LNCaP clone FGC (cell line): Measurements from ENCODE around the gene HCFC1R1.

ENCODE experiments used
- DNase-seq: peaks from one replicate; pipeline ENCODE4 v3.0.0-alpha.2; 2011; ENCODE audit warnings: low read depth
- H3K4me3 ChIP-seq: 2 replicates; pipeline ENCODE4 v1.5.1; 2011; ENCODE audit warnings: mild to moderate bottlenecking, low read depth, low read length, control low read depth
- TF ChIP-seq, protein P1 (sequence below): IDR thresholded peaks from 2 replicates; pipeline ENCODE4 v1.5.1; 2012; ENCODE audit warnings: mild to moderate bottlenecking; ENCODE audit not compliant: control insufficient read depth, insufficient read depth; ENCODE audit errors: extremely low read depth

The HCFC1R1 gene

DNA sequence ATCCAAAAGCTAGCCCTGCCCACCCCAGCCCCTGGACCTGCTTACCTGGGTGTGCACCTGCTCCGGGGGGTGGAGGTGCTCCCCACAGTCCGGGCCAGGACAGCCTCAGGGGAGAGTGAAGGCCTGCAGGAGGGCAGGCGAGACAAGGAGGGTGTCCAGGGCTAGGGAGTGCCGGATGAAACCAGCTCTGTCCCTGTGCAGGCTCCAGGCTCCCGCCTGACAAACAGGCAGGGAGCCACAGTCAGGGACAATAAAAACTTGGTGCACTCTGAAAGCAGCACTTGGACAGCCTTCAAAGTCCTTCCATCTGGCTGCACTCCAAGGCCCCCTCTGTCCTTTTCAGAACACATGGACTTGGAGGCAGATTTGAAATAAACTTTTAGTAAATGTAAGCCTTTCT is 50.6 kb downstream of the HCFC1R1 start:
- no peak for DNase-seq
- H3K4me3 ChIP-seq: no peak overlapping the region
- TF ChIP-seq, protein P1, sequence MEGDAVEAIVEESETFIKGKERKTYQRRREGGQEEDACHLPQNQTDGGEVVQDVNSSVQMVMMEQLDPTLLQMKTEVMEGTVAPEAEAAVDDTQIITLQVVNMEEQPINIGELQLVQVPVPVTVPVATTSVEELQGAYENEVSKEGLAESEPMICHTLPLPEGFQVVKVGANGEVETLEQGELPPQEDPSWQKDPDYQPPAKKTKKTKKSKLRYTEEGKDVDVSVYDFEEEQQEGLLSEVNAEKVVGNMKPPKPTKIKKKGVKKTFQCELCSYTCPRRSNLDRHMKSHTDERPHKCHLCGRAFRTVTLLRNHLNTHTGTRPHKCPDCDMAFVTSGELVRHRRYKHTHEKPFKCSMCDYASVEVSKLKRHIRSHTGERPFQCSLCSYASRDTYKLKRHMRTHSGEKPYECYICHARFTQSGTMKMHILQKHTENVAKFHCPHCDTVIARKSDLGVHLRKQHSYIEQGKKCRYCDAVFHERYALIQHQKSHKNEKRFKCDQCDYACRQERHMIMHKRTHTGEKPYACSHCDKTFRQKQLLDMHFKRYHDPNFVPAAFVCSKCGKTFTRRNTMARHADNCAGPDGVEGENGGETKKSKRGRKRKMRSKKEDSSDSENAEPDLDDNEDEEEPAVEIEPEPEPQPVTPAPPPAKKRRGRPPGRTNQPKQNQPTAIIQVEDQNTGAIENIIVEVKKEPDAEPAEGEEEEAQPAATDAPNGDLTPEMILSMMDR: no peak
